Transverse colon (tissue), 4 donors: Measurements from ENCODE around the gene MME. TPM values are rescaled to one million over a fixed set of nuclear protein-coding genes. Genes with fewer than 3 reads are reported as not detected.

Experiments used
- DNase-seq: peaks from one replicate; pipeline ENCODE4 v3.0.0-alpha.2; 2019
- H3K27ac ChIP-seq, 4 donors: fragments of 200-600 bp; sonication (generic); 2 replicates each; pipeline ENCODE4 v1.5.1; 2016 to 2018; ENCODE audit warnings: inconsistent platforms in 4 of 4
- H3K27me3 ChIP-seq: fragments of 200-600 bp; sonication (generic); 2 replicates; pipeline ENCODE4 v1.5.1; 2017; ENCODE audit warnings: inconsistent platforms
- H3K36me3 ChIP-seq, 4 donors: fragments of 200-600 bp; sonication (generic); 2 replicates each; pipeline ENCODE4 v1.5.1; 2017 to 2019; ENCODE audit warnings: inconsistent platforms in 4 of 4
- H3K4me1 ChIP-seq, 4 donors: fragments of 200-600 bp; sonication (generic); 2 replicates each; pipeline ENCODE4 v1.5.1; 2017 to 2020; ENCODE audit warnings: inconsistent platforms in 4 of 4
- H3K4me3 ChIP-seq, 4 donors: fragments of 200-600 bp; sonication (generic); 1 replicate in 1 of 4; 2 replicates in 3 of 4; pipeline versions ENCODE4 v1.5.1 to v1.6.1; 2017 to 2019; ENCODE audit warnings: inconsistent platforms in 4 of 4
- H3K9me3 ChIP-seq, 2 donors: fragments of 200-600 bp; sonication (generic); 2 replicates each; pipeline ENCODE4 v1.5.1; 2017 to 2019; ENCODE audit warnings: inconsistent platforms in 2 of 2
- EP300 ChIP-seq: sonication (generic); formaldehyde crosslinking; IDR thresholded peaks from one replicate; pipeline ENCODE4 v1.6.1; 2017; ENCODE audit warnings: antibody characterized with exemption, low read depth
- POLR2A ChIP-seq: fragments of 450-650 bp; IDR thresholded peaks from one replicate; pipeline ENCODE4 v1.6.1; 2016; ENCODE audit warnings: antibody characterized with exemption, mild to moderate bottlenecking, moderate library complexity
- POLR2AphosphoS5 ChIP-seq, 3 donors: sonication (generic); formaldehyde crosslinking; IDR thresholded peaks; one replicate each; pipeline ENCODE4 v1.6.1; 2016; ENCODE audit warnings: antibody characterized with exemption in 3 of 3
- whole genome bisulfite sequencing, 2 donors: methylation state at CpG; one replicate each; pipeline ENCODE4 v1.1.5; 2018; ENCODE audit warnings: low coverage in 1 of 2; 5-methylcytosine and 5-hydroxymethylcytosine counted together
- in situ Hi-C, 4 donors: fragments of 200-750 bp; cut with MboI; loops; one replicate each; pipeline versions ENCODE4 v1.15.0 to v1.15.1; 2017; ENCODE audit warnings: low sequenced_read_pairs in 3 of 4, low pct_ligation_motif_present in 1 of 4, low pct_unique_long_range_greater_than_20kb in 1 of 4
- intact Hi-C: fragments of 100-400 bp; cut with DNase I; formaldehyde crosslinking; loops from one replicate; pipeline ENCODE4 v1.15.1; 2023; ENCODE audit warnings: low total_unique reads
- total RNA-seq, 4 donors: library from RNA; depleted of rRNA; stranded (reverse); fragments of >200 nt; gene quantifications; one replicate each; pipeline ENCODE4 v1.1.0, GENCODE V29; 2016
- TF ChIP-seq, protein P1 (sequence below), 5 experiments: fragments of 200-600 bp in 3 of 5; fragments of 450-650 bp in 2 of 5; sonication (generic) in 3 of 5; IDR thresholded peaks; 1 replicate in 2 of 5; 2 replicates in 3 of 5; pipeline ENCODE4 v1.5.1; 2016 to 2017; ENCODE audit warnings: antibody characterized with exemption in 5 of 5, inconsistent platforms in 3 of 5, mild to moderate bottlenecking in 2 of 5, moderate library complexity in 1 of 5

Gene MME
- total RNA-seq, 4 donors from 2014 or later = 0.82 to 1.1 (median 0.95) TPM; not detected in 1

DNA sequence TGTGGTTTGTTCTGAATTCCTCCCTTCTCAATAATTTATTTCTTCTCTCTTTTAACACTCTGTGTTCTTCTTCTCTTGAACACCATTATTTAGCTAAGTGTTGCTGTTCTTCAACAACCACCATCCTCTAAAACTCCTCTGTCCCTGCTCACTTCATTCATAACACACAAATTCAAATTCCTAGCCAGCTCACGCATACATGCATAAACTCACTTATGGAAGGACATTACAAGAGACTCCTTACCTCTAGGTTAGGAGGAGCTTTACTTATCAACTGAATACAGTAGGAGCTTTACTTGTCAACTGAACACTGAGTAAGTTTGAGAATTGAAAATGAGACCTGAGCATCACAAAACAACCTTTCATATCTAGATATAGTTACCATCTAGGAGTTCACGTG lies 23.6 kb downstream of the MME start:
- DNase-seq = no peak
- intact Hi-C loops = no loop called here
- Histone ChIP-seq H3K4me1 (no peaks in the 10 kb centered on the region), H3K36me3 (no peaks in the 10 kb centered on the region), H3K27me3 (no peaks in the 10 kb centered on the region), H3K27ac (no peak overlapping the region), H3K9me3 (no peaks in the 10 kb centered on the region), H3K4me3 (no peak overlapping the region)
- in situ Hi-C loops = no loop called here
- TF ChIP-seq, protein P1, sequence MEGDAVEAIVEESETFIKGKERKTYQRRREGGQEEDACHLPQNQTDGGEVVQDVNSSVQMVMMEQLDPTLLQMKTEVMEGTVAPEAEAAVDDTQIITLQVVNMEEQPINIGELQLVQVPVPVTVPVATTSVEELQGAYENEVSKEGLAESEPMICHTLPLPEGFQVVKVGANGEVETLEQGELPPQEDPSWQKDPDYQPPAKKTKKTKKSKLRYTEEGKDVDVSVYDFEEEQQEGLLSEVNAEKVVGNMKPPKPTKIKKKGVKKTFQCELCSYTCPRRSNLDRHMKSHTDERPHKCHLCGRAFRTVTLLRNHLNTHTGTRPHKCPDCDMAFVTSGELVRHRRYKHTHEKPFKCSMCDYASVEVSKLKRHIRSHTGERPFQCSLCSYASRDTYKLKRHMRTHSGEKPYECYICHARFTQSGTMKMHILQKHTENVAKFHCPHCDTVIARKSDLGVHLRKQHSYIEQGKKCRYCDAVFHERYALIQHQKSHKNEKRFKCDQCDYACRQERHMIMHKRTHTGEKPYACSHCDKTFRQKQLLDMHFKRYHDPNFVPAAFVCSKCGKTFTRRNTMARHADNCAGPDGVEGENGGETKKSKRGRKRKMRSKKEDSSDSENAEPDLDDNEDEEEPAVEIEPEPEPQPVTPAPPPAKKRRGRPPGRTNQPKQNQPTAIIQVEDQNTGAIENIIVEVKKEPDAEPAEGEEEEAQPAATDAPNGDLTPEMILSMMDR (IDR thresholded peaks at IDR 0.05) = no peak
- TF ChIP-seq EP300 = no peak
- TF ChIP-seq POLR2A = no peak
- no peak for TF ChIP-seq POLR2AphosphoS5 (IDR thresholded peaks at IDR 0.05)
- WGBS, 2 donors = 85 to 91% methylated on average over 2 of the region's 2 CpGs

DNA sequence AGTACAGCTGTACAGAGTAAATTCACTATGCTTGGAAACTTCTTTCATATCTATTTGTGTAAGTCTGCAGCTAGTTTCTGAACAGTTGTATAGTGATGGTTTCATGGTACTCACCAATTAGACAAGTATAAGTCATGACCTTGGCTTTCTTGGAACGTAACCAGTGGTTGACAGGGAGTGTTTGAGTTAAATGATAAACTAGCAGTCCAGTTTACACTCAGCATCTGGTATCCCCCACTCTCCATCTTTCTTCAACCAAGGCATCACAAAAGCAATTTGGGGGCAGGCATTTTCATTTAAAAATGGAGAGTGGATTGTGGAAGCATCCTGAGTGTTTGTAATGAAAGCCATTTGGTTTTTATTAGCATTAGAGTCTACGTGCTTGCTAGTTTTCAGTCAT lies 26.0 kb downstream of the MME start:
- TF ChIP-seq POLR2A = no peak
- no peak for TF ChIP-seq EP300
- TF ChIP-seq, protein P1 (IDR thresholded peaks at IDR 0.05) = no peak
- no peak for TF ChIP-seq POLR2AphosphoS5 (IDR thresholded peaks at IDR 0.05)
- H3K27ac ChIP-seq = no peak overlapping the region
- no peaks in the 10 kb centered on the region for H3K27me3 ChIP-seq
- in situ Hi-C loops = no loop called here
- DNase-seq = no peak
- no peaks in the 10 kb centered on the region for H3K4me1 ChIP-seq
- intact Hi-C loops = no loop called here
- 69 to 71% methylated on average over 2 of the region's 2 CpGs for WGBS, 2 donors
- H3K36me3 ChIP-seq = no peaks in the 10 kb centered on the region
- no peaks in the 10 kb centered on the region for H3K9me3 ChIP-seq
- H3K4me3 ChIP-seq = no peak overlapping the region

DNA sequence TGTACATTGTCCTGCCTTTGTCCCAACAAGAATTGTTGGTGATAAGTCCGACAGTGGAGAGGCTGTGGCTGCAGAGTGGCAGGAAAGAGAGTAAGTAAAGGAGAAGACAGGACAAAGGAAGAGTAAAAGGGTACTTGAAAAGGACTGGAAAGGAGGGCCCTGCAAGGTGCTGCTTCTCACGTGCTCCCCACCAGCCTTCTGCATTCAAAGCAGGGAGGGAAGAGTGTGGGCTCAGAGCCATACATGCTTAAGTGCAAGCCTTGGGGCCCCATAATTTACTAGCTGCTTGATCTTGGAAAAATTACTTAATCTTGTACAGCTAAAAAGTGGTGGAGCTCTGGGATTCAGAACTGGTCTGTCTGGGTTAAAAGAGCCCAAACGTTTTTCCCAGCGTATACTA lies 29.9 kb downstream of the MME start:
- in situ Hi-C loops = no loop called here
- Histone ChIP-seq H3K27ac (no peak overlapping the region), H3K36me3 (no peaks in the 10 kb centered on the region), H3K9me3 (no peaks in the 10 kb centered on the region), H3K4me1 (no peaks in the 10 kb centered on the region), H3K27me3 (no peaks in the 10 kb centered on the region), H3K4me3 (no peak overlapping the region)
- 65 to 69% methylated on average over 3 to 4 of the region's 4 CpGs for WGBS, 2 donors
- intact Hi-C loops = no loop called here
- TF ChIP-seq, protein P1 (IDR thresholded peaks at IDR 0.05) = no peak
- TF ChIP-seq POLR2AphosphoS5 (IDR thresholded peaks at IDR 0.05) = no peak
- TF ChIP-seq POLR2A = no peak
- no peak for TF ChIP-seq EP300
- DNase-seq = no peak

DNA sequence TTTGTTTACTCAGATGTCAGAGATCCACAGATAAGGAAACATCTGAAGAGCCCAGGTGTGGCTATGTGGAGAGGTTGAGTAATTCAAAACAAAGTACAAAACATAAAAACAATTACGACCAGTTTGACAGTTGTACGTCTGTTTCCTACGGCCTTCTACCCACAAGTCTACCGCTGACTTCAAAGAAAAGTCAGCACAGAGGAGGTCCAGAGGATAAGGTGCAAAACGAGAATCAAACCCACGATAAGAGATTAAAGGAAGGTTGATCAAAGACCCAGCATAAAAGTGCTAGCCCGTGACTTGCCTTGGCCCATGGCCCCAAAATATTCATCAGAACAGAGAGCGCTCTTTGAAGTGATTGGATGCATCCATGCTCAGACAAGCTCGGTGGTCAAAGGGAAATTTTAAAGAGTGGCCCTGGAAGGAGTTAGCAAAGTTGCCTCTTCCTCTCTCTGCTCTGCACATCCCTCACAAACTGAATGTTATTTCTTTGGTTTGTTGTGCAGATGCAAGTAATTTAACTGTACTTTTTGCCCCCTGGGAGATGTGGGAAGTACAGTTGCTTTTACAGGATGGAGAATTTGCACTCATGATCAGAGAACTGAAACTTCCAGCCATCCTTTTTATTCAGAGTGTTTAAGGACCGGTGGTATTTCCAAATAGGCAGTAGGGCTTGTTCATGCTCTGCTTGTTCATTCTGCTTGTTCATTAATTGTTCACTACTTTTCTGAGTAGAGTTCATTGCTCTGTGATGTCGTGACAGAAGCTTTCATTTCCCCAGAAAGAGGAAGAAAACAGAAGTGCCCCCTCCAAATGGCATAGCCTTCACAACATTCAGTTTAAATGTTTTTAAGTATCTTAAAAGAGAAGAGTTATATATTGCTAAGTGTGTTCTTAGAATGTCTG lies 31.1 kb downstream of the MME start:
- in situ Hi-C loops = no loop called here

More for the DNA sequence above, 31.1 kb downstream of the MME start:
- intact Hi-C loops = no loop called here
- H3K27ac ChIP-seq = no peak overlapping the region
- no peaks in the 10 kb centered on the region for H3K27me3 ChIP-seq
- 33 to 41% methylated on average over 10 to 11 of the region's 11 CpGs for WGBS, 2 donors
- no peaks in the 10 kb centered on the region for H3K36me3 ChIP-seq
- H3K9me3 ChIP-seq = no peaks in the 10 kb centered on the region
- no peak for DNase-seq
- no peak overlapping the region for H3K4me3 ChIP-seq
- H3K4me1 ChIP-seq = no peaks in the 10 kb centered on the region
- TF ChIP-seq POLR2AphosphoS5 (IDR thresholded peaks at IDR 0.05) = no peak
- no peak for TF ChIP-seq EP300
- TF ChIP-seq, protein P1 (IDR thresholded peaks at IDR 0.05) = no peak
- TF ChIP-seq POLR2A = no peak
